Vagina (tissue), 2 donors: Measurements from ENCODE around the gene GGA3. TPM values are rescaled to one million over a fixed set of nuclear protein-coding genes. Genes with fewer than 3 reads are reported as not detected.
A peak's percentile ranks its signal among the peaks of the same experiment; 100 is the strongest.

Experiments
- DNase-seq, 2 donors: peaks; one replicate each; pipeline ENCODE4 v3.0.0-alpha.2; 2017; ENCODE audit errors: extremely low spot score in 2 of 2
- H3K27ac ChIP-seq: fragments of 200-600 bp; sonication (generic); one replicate; pipeline ENCODE4 v1.5.1; 2019
- H3K27me3 ChIP-seq: fragments of 200-600 bp; sonication (generic); one replicate; pipeline ENCODE4 v1.5.1; 2019
- H3K36me3 ChIP-seq, 2 donors: fragments of 200-600 bp; sonication (generic); one replicate each; pipeline ENCODE4 v1.5.1; 2017 to 2019
- H3K4me1 ChIP-seq: fragments of 200-600 bp; sonication (generic); one replicate; pipeline ENCODE4 v1.5.1; 2019
- H3K4me3 ChIP-seq, 2 donors: fragments of 200-600 bp; sonication (generic); 1 replicate in 1 of 2; 2 replicates in 1 of 2; pipeline ENCODE4 v1.5.1; 2016 to 2019
- H3K9me3 ChIP-seq: fragments of 200-600 bp; sonication (generic); one replicate; pipeline ENCODE4 v1.5.1; 2019
- POLR2A ChIP-seq, 2 donors: fragments of 450-650 bp; IDR thresholded peaks; one replicate each; pipeline ENCODE4 v1.6.1; 2017; ENCODE audit warnings: antibody characterized with exemption in 2 of 2, mild to moderate bottlenecking in 2 of 2, moderate library complexity in 2 of 2
- POLR2AphosphoS5 ChIP-seq, 2 donors: sonication (generic); formaldehyde crosslinking; IDR thresholded peaks; one replicate each; pipeline ENCODE4 v1.9.0; 2017; ENCODE audit warnings: antibody characterized with exemption in 2 of 2, mild to moderate bottlenecking in 2 of 2, low read depth in 1 of 2; ENCODE audit not compliant: insufficient read depth in 1 of 2
- intact Hi-C: fragments of 100-400 bp; cut with DNase I; formaldehyde crosslinking; loops from one replicate; pipeline ENCODE4 v1.15.1; 2023
- total RNA-seq: library from RNA; depleted of rRNA; stranded (reverse); fragments of >200 nt; gene quantifications from one replicate; pipeline ENCODE4 v1.2.3, GENCODE V29; 2016
- TF ChIP-seq, protein P1 (sequence below), 3 experiments: fragments of 450-650 bp in 2 of 3; fragments of 200-600 bp in 1 of 3; sonication (generic) in 1 of 3; IDR thresholded peaks; one replicate each; pipeline ENCODE4 v1.5.1; 2017 to 2019; ENCODE audit warnings: antibody characterized with exemption in 3 of 3, mild to moderate bottlenecking in 2 of 3, moderate library complexity in 2 of 3

GGA3 gene, protein sequence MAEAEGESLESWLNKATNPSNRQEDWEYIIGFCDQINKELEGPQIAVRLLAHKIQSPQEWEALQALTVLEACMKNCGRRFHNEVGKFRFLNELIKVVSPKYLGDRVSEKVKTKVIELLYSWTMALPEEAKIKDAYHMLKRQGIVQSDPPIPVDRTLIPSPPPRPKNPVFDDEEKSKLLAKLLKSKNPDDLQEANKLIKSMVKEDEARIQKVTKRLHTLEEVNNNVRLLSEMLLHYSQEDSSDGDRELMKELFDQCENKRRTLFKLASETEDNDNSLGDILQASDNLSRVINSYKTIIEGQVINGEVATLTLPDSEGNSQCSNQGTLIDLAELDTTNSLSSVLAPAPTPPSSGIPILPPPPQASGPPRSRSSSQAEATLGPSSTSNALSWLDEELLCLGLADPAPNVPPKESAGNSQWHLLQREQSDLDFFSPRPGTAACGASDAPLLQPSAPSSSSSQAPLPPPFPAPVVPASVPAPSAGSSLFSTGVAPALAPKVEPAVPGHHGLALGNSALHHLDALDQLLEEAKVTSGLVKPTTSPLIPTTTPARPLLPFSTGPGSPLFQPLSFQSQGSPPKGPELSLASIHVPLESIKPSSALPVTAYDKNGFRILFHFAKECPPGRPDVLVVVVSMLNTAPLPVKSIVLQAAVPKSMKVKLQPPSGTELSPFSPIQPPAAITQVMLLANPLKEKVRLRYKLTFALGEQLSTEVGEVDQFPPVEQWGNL
- 36.8 TPM for total RNA-seq

DNA sequence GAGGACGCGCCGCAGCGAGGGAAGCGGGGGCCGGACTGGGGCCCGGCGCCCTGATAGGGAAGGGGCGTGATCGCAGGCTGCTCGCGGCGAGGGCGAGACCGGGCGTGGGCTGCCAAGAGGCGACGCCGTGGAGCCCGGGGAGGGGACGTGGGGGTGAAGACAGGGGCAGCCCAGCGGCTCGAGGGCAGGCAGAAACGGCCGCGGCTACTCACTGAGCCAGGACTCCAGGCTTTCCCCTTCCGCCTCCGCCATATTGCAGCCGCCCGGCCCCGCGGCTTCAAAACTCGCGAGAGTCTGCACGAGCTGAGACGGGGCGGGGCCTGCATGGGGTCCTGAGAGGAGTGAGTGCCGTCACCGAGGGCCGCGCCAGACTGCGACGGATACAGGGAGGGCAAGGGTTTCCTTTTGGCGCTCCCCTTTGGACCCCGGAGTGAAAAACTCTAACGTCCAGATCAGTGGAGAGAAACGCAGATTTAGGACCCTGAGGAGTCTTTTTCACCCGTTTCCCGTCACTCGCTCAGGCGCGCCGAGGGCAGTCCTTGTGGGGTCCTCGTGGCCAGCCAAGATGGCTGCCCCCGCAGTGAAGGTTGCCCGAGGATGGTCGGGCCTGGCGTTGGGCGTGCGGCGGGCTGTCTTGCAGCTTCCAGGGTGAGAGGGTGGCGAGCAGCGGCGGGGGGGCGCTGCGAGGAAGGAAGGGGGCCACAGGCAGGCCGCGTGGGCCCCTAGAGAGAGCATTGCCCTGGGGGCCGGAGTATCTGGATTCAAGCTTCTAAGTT lies at the start of gene GGA3, which contains the start of gene MRPS7:
Gene GGA3 (minus strand): TSS at position 271 of the 776 bp plus-strand sequence. CDS start 19 bp downstream, at position 252.
Gene MRPS7 (plus strand): TSS at position 544 of the 776 bp plus-strand sequence. CDS start 22 bp downstream, at position 566.
- no peak for DNase-seq
- peak within 1 kb of the TSS; percentile 79 to 97 for H3K4me3 ChIP-seq
- H3K36me3 ChIP-seq: peaks cover 0 to 34% of the 10 kb centered on the region in 2 donors
- H3K9me3 ChIP-seq: no peaks in the 10 kb centered on the region
- intact Hi-C loops: no loop called here
- TF ChIP-seq POLR2A (IDR thresholded peaks at IDR 0.05): peak; percentile 36 to 56
- TF ChIP-seq POLR2AphosphoS5 (IDR thresholded peaks at IDR 0.05; ENCODE audit: insufficient read depth in 1 of 2, low read depth in 1 of 2): peak; percentile 89 to 93
- TF ChIP-seq, protein P1, sequence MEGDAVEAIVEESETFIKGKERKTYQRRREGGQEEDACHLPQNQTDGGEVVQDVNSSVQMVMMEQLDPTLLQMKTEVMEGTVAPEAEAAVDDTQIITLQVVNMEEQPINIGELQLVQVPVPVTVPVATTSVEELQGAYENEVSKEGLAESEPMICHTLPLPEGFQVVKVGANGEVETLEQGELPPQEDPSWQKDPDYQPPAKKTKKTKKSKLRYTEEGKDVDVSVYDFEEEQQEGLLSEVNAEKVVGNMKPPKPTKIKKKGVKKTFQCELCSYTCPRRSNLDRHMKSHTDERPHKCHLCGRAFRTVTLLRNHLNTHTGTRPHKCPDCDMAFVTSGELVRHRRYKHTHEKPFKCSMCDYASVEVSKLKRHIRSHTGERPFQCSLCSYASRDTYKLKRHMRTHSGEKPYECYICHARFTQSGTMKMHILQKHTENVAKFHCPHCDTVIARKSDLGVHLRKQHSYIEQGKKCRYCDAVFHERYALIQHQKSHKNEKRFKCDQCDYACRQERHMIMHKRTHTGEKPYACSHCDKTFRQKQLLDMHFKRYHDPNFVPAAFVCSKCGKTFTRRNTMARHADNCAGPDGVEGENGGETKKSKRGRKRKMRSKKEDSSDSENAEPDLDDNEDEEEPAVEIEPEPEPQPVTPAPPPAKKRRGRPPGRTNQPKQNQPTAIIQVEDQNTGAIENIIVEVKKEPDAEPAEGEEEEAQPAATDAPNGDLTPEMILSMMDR (IDR thresholded peaks at IDR 0.05): no peak
- peaks cover 35% of the 10 kb centered on the region for H3K4me1 ChIP-seq
- H3K27me3 ChIP-seq: no peaks in the 10 kb centered on the region
- H3K27ac ChIP-seq: peak within 1 kb of the TSS; percentile 92

DNA sequence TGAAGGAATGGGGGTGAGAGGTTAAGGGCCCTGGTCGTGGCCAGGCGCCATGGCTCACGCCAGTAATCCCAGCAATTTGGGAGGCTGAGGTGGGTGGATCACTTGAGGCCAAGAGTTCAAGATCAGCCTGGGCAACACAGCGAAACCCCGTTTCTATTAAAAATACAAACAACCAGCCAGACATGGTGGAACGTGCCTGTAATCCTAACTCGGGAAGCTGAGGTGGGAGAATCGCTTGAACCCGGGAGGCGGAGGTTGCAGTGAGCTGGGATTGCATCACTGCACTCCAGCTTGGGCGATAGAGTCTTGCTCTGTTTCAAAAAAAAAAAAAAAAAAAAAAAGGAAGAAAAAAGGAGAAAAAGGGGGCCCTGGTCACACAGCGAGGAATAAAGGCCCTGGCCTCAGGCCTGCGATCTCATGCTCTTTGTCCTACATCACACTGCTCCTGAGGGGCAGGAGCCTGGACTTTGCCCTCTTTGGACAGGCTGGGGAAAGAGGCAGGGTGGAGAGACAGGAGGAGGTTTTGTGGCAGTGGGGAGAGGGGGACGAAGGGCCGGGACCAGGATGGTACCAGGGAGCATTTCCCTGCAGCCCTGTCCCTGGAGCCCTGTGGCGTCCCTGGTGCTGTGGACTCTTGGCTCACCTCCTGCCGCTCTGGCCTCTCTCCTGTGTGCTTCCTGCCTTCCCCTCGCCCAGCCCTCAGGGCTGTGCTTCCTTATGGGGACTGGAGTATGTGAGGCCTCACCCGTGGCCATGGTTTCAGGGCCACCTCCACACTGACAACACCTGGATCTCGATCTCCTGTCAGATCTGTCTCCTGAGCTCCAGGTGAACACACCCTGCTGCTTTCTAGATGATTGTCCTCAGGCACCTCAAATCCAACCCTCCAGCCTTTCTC lies 47.6 kb upstream of the GGA3 start:
- TF ChIP-seq, protein P1 (IDR thresholded peaks at IDR 0.05): no peak
- TF ChIP-seq POLR2A (IDR thresholded peaks at IDR 0.05): no peak
- TF ChIP-seq POLR2AphosphoS5 (IDR thresholded peaks at IDR 0.05; ENCODE audit: insufficient read depth in 1 of 2, low read depth in 1 of 2): no peak
- Histone ChIP-seq H3K27ac (no peak overlapping the region), H3K9me3 (no peaks in the 10 kb centered on the region), H3K4me1 (no peaks in the 10 kb centered on the region), H3K36me3 (no peaks in the 10 kb centered on the region), H3K27me3 (no peaks in the 10 kb centered on the region), H3K4me3 (no peak overlapping the region)
- intact Hi-C loops: no loop called here
- no peak for DNase-seq

DNA sequence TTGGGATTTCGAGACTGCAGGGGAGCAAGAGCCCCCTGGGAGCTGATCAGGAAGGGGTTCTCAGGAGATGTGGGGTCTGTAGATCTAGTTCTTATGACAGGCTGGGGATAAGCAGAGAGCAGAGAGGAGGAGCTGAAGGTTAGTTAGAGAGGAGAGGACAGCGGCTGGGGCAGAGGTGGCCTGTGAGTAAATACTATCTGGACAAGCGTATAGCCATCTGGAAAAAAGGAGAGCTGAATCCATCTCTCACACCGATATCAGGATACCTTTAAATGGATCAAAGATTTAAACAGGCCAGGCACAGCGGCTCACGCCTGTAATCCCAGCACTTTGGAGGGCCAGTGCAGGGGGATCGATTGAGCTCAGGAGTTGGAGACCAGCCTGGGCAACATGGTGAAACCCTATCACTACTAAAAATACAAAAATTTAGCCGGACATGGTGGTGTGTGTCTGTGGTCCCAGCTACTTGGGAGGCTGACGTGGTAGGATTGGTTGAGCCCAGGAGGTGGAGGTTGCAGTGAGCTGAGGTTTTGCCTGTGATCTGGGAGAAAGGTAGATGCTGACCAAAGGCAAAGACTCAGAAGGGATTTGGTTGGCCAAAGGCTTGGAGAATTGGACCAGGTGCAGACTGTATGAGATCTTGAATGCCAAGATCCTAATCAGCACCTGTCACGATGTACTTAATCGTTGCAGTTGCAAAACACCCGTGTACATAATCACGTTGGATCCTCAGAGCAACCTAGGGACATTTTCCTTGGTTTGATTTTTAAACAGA lies 46.7 kb upstream of the GGA3 start:
- intact Hi-C loops: no loop called here
- Histone ChIP-seq H3K36me3 (no peaks in the 10 kb centered on the region), H3K4me1 (no peaks in the 10 kb centered on the region), H3K4me3 (no peak overlapping the region), H3K9me3 (no peaks in the 10 kb centered on the region), H3K27ac (no peak overlapping the region), H3K27me3 (no peaks in the 10 kb centered on the region)
- DNase-seq: no peak
- TF ChIP-seq POLR2A (IDR thresholded peaks at IDR 0.05): no peak
- TF ChIP-seq, protein P1 (IDR thresholded peaks at IDR 0.05): no peak
- TF ChIP-seq POLR2AphosphoS5 (IDR thresholded peaks at IDR 0.05; ENCODE audit: insufficient read depth in 1 of 2, low read depth in 1 of 2): no peak
